Hepatocyte (in vitro differentiated cells): Measurements from ENCODE around the gene C10orf95. TPM values are rescaled to one million over a fixed set of nuclear protein-coding genes. Genes with fewer than 3 reads are reported as not detected.

Source experiments
- DNase-seq: peaks from one replicate; pipeline ENCODE4 v3.0.0-alpha.2; 2016; ENCODE audit warnings: low spot score
- H2AFZ ChIP-seq: fragments of 200-600 bp; sonication (generic); 2 replicates; pipeline ENCODE4 v1.6.0; 2016; ENCODE audit warnings: antibody characterized with exemption, mild to moderate bottlenecking
- H3K27ac ChIP-seq: fragments of 200-600 bp; sonication (generic); 2 replicates; pipeline ENCODE4 v1.5.1; 2016; ENCODE audit warnings: mild to moderate bottlenecking
- H3K27me3 ChIP-seq: fragments of 200-600 bp; sonication (generic); 2 replicates; pipeline ENCODE4 v1.6.1; 2016
- H3K36me3 ChIP-seq: fragments of 200-600 bp; sonication (generic); replicated peaks from 2 replicates; pipeline ENCODE4 v1.5.1; 2016; ENCODE audit warnings: low read depth; ENCODE audit not compliant: insufficient read depth
- H3K4me1 ChIP-seq: fragments of 200-600 bp; sonication (generic); 2 replicates; pipeline ENCODE4 v1.5.1; 2016; ENCODE audit warnings: mild to moderate bottlenecking, moderate library complexity; ENCODE audit not compliant: insufficient read depth
- H3K4me2 ChIP-seq: fragments of 200-600 bp; sonication (generic); 2 replicates; pipeline ENCODE4 v1.6.0; 2016
- H3K4me3 ChIP-seq: fragments of 200-600 bp; sonication (generic); 2 replicates; pipeline ENCODE4 v1.5.1; 2016; ENCODE audit warnings: mild to moderate bottlenecking
- H3K79me2 ChIP-seq: fragments of 200-600 bp; sonication (generic); 2 replicates; pipeline ENCODE4 v1.6.0; 2017; ENCODE audit warnings: mild to moderate bottlenecking
- H3K9me2 ChIP-seq: fragments of 200-600 bp; sonication (generic); replicated peaks from 2 replicates; pipeline ENCODE4 v1.6.0; 2017; ENCODE audit warnings: mild to moderate bottlenecking; ENCODE audit not compliant: insufficient read depth
- H3K9me3 ChIP-seq: fragments of 200-600 bp; sonication (generic); 2 replicates; pipeline ENCODE4 v1.5.1; 2016; ENCODE audit warnings: low read depth, mild to moderate bottlenecking
- H4K20me1 ChIP-seq: fragments of 200-600 bp; sonication (generic); 2 replicates; pipeline ENCODE4 v1.6.0; 2016; ENCODE audit warnings: mild to moderate bottlenecking; ENCODE audit not compliant: insufficient read depth, poor library complexity, severe bottlenecking
- CTCF ChIP-seq: fragments of 200-600 bp; sonication (generic); IDR thresholded peaks from 2 replicates; pipeline ENCODE4 v1.5.1; 2016; ENCODE audit warnings: antibody characterized with exemption, mild to moderate bottlenecking; ENCODE audit not compliant: poor library complexity
- EZH2 ChIP-seq: fragments of 200-600 bp; sonication (generic); IDR thresholded peaks from 2 replicates; pipeline ENCODE4 v1.6.1; 2016; ENCODE audit warnings: antibody characterized with exemption, mild to moderate bottlenecking, borderline replicate concordance
- EZH2phosphoT487 ChIP-seq: fragments of 200-600 bp; sonication (generic); IDR thresholded peaks from one replicate; pipeline ENCODE4 v1.6.1; 2018; ENCODE audit warnings: antibody characterized with exemption, mild to moderate bottlenecking, low read depth, moderate library complexity; ENCODE audit not compliant: unreplicated experiment, severe bottlenecking
- WGBS: methylation state at CpG from one replicate; pipeline ENCODE4 v1.1.6; 2016; ENCODE audit warnings: low lambda C conversion rate; ENCODE audit errors: missing lambda C conversion rate; 5-methylcytosine and 5-hydroxymethylcytosine counted together
- polyA plus RNA-seq: library from polyadenylated mRNA; unstranded; fragments of >200 nt; fragmentation: Nextera tagmentation; extraction: Ambion mirVana; gene quantifications from 2 replicates; pipeline ENCODE4 v1.2.1, GENCODE V29; 2016
- total RNA-seq: library from RNA; depleted of rRNA; stranded (reverse); fragments of >200 nt; gene quantifications from 2 replicates; pipeline ENCODE4 v1.2.3, GENCODE V29; 2014

Gene C10orf95
- total and polyA plus RNA-seq, 2 experiments from 2014 or later = 5.2 to 7.7 TPM

- H3K36me3 ChIP-seq = no peaks in the 10 kb centered on the region
- H3K9me3 ChIP-seq = no peaks in the 10 kb centered on the region
- H3K4me2 ChIP-seq = peak overlapping the region; percentile 98
- H3K4me3 ChIP-seq = peak overlapping the region; percentile 60
- no peak for DNase-seq
- WGBS = 0% methylated on average over 11 of the region's 11 CpGs
- H3K4me1 ChIP-seq = peaks cover 23% of the 10 kb centered on the region
- TF ChIP-seq EZH2phosphoT487 (no peak), CTCF (no peak), EZH2 (no peak)
- H3K79me2 ChIP-seq = peaks cover 19% of the 10 kb centered on the region
- H4K20me1 ChIP-seq = no peaks in the 10 kb centered on the region
- H3K27ac ChIP-seq = peak overlapping the region; percentile 96
- no peaks in the 10 kb centered on the region for H3K9me2 ChIP-seq
- no peaks in the 10 kb centered on the region for H3K27me3 ChIP-seq
- peak overlapping the region; percentile 96 for H2AFZ ChIP-seq
These were observed 1.3 kb downstream of the C10orf95 start for GRCh38 chr10:102450124-102450373.

- H3K4me2 ChIP-seq = peak overlapping the region; percentile 98
- H3K4me1 ChIP-seq = peaks cover 19% of the 10 kb centered on the region
- peak overlapping the region; percentile 96 for H2AFZ ChIP-seq
- DNase-seq = peak; percentile 91
- no peaks in the 10 kb centered on the region for H3K9me2 ChIP-seq
- H3K36me3 ChIP-seq = no peaks in the 10 kb centered on the region
- WGBS = 12% methylated on average over 29 of the region's 30 CpGs
- H3K4me3 ChIP-seq = peak overlapping the region; percentile 60
- TF ChIP-seq EZH2phosphoT487 (no peak), EZH2 (no peak), CTCF (no peak)
- no peaks in the 10 kb centered on the region for H4K20me1 ChIP-seq
- peak overlapping the region; percentile 96 for H3K27ac ChIP-seq
- H3K79me2 ChIP-seq = peaks cover 19% of the 10 kb centered on the region
- no peaks in the 10 kb centered on the region for H3K27me3 ChIP-seq
- no peaks in the 10 kb centered on the region for H3K9me3 ChIP-seq
These were observed 1.8 kb downstream of the C10orf95 start for GRCh38 chr10:102449321-102450123.

GRCh38 chr10:102444851-102445250 lies 6.5 kb downstream of the C10orf95 start:
- TF ChIP-seq CTCF (no peak), EZH2phosphoT487 (no peak), EZH2 (no peak)
- Histone ChIP-seq H3K27me3 (no peaks in the 10 kb centered on the region), H3K27ac (no peak overlapping the region), H3K4me1 (no peaks in the 10 kb centered on the region), H3K9me2 (no peaks in the 10 kb centered on the region), H3K9me3 (no peaks in the 10 kb centered on the region), H4K20me1 (no peaks in the 10 kb centered on the region), H3K79me2 (peaks cover 4% of the 10 kb centered on the region), H3K36me3 (no peaks in the 10 kb centered on the region), H2AFZ (no peak overlapping the region), H3K4me3 (no peak overlapping the region), H3K4me2 (no peak overlapping the region)
- no peak for DNase-seq
- WGBS = 91% methylated on average over 2 of the region's 2 CpGs
